ENCODE results near the gene KLK8.
"Not testable (repeated sequence)": the region's sequence is repeated elsewhere in the genome, so short reads cannot be mapped to it uniquely, and the experiment has no call there.

KLK8 gene

DNA sequence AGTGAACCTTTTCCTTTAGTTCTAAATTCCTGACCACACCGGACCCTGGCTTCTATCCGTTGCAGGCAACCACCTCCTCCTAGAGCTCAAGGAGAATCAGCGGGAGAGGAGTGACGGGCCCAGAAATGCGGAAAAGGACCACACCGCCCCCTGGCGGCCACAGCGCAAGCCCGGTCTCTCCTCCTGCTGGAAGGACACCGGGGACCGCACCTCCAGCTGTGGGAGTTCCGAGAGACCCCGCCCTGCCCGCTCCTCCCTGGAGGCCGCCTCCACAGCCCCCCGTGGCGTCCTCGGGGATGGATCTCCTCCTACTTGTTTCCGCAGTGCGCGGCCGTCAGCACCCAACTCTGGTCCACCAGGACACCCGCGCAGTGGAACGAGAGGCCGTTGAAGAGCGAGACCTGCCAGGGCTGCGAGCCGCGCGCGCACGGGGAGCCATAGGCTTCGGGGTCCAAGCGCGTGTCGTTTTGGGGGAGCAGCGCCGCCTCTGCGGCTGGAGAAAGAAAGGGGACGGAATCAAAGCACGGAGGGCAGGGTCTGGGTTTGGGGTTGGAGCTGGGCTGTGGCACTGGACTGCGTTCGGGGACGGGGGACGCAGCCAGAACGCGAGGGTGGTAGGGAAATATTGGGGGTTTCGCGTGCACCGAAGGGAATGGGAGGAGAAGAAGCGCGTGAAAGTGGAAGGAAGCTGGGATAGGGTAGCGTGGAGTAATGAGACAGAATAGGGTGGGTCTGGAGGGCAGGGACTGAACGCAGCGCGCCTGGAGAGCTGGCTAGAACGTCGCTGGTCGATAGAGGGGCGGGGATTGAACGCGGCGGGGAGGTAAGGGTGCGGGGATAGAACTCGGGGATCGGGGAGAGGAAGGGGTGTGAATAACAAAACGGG is 15.6 kb upstream of the KLK8 start:
- DNase-seq: peak; percentile 80

DNA sequence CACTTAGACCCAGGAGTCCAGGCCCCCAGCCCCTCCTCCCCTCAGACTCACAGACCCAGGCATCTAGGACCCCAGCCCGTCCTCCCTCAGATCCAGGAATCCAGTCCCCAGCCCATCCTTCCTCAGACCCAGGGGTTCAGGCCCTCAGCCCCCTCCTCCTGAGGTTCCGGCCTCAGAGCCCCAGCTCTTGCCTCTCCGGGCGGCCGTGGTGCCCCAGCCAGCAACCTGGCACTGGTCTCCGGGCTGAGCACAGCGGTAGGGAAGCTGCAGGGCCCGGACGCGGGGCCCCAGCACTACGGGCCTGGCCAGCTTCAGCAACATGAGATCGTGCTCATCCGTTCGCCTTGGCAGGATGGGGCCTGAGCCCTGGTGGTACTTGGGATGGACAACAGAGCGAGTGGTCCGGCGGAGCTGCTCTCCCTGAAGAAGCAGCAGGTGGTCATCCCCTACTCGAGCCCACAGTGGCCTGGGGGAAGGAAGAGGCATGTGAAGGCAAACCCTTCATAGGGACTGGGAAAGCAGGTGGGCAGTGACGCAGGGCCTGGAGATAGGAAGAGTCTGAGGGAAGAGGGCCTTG is 14.4 kb upstream of the KLK8 start:
- DNase-seq: no peak

DNA sequence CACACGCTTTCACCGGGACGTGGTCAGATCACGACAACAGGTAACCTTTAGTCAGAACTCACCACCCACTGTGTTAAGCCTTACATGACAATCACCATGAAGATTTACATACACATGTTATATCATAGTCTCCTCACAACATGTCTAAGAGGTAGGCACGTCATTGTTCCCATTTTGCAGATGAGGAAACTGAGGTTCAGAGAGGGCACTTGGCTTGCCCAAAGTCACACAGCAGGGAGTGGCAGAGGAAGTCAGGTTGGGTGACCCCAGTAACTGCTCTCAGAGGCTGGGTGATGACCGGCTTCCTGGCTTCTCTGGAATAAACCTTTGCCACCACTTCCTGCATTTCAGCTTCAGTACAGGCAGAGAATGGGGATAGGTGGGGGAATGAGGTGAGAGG is 12.8 kb upstream of the KLK8 start:
- DNase-seq: no peak

DNA sequence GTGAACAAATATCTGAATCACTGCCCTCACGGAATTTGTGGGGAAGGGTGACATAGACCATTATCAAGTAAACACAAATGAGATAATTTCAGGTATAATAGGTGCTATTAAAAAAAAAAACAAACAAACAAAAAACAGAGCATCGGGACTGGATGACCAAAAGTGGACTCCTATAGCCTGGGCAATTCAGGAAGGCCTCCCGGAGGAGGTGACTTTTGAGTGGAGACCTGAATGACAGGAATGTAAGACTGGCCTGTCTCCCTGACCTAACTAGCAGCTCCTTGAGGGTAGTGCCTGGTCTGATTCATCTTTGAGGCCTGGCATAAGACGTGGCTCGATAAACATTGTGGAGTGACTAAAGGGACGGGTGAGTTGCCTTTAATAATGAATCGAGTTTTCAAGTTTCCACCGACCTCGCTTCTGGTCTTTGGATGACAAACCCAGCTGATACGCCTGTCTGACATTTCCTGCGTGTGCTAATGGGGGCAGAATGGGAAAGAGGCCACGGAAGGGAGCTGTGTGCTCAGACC is 11.3 kb upstream of the KLK8 start:
- no peak for DNase-seq

DNA sequence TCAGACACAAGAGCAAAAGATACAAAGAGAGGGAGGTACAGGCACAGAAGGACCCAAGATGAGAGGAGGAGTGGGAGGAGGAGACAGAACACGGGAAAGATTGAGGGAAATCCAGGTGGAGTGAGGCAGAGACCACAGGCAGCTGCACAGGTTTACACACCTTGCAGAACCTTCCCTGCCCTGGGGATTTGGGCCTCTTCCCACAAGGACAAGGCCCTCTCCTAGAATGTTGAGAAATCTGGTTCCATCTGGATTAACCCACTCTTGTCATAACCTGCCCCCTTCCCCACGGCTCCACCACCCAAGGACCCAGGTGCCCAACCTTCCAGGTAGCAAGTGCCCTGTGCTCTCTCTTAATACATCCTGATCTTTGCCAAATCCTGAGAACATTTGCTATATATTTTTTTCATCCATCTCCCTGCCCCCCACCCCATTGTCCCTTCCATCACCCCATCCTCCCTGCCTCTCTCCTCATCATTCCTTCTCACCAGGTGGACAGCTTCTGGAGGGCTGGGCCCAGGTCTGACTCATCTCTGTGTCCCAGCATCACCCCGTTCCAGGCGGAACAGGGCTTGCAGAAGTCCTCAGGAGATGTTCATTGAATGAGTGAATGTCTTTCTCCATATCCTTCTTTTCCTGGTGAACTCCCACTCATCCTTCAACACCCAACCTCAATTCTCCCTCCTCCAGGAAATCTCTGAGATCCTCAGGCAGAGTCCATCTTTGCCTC is 8.8 kb upstream of the KLK8 start:
- DNase-seq: no peak

DNA sequence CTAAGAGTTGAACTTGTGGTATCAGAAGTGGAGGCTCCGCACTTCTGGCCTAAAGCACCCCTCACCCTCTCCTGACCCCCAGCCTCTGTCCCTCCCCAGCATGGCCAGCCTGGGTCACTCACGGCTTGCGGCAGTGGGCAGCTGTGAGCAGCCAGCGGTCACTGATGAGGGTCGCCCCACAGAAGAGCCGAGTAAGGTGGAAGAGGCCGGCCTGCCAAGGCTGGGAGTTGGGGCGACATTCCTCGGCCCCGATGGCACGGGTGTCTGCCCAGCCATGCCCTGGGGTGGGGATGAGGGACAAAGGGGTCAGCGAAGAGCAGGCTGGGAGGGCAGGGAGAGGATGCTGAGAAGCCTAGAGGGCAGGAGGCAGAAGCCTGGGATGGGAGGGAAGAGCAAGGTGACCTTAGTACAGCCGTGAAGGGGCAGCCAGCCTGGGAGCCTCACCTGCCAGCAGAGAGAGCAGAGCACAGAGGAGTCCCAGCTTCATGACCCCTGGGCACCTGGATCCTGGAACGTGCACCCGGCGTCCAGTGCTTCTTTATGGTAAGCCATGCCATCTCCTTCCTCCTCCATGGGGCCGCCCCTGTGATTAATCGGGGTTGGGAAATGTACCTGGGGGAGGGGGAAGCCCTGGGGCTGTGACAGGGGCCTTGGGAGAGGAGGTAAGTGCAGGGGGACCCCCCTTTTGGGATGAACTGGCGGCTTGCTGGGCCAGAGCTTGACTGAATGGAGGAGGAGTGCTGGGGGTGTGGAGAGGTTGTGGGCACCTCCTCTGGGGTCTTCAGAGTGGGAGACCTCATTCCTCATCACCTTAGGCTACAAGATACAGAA is 7.9 kb upstream of the KLK8 start:
- no peak for DNase-seq

DNA sequence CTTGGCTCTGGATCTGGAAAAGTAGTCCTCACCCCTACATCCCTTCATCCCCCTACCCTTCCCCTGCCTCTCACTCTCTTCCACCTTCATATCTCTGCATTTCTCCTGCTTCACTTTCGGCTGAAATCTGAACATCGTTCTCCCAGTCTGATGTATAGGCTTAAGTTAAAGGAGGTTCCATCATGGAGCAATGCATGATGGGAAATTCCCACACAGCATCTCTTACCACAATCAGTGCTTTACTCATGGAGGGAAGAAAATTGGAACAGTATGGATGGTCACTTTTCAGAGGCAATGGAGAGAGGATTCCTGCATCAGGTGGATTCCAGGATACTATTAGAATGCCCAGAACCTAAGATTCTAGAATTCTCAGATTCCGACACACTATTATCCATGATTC is 6.1 kb upstream of the KLK8 start:
- no peak for DNase-seq

DNA sequence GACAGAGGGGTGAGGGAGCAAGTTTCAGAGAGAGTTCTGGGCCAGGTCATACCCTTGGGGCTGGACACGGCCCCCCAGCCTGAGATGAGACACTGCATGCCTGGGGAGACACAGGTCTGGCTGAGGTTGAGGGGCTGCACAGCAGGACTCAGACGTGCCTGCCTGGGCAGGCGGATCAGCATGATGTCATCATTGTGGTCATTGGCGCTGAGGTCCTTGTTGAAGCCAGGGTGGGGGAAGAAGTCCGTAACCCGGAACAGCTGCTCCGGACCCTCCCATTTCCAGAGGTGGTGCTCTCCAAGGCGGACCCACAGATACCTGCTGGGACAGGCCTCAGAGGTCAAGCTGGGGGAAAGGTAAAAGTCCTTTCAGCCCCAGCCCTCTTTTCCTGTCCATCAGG is 5.0 kb upstream of the KLK8 start:
- no peak for DNase-seq

DNA sequence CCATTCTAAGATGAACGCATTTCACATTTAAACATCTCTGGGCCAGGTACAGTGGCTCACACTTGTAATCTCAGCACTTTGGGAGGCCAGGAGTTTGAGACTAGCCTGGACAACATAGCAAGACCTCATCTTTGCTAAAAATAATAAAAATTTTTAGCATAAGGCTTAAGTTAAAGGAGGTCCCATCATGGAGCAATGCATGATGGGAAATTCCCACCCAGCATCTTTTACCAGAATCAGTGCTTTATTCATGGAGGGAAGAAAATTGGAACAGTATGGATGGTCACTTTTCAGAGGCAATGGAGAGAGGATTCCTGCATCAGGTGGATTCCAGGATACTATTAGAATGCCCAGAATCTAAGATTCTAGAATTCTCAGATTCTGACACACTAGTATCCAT is 3.8 kb upstream of the KLK8 start:
- DNase-seq: no peak

DNA sequence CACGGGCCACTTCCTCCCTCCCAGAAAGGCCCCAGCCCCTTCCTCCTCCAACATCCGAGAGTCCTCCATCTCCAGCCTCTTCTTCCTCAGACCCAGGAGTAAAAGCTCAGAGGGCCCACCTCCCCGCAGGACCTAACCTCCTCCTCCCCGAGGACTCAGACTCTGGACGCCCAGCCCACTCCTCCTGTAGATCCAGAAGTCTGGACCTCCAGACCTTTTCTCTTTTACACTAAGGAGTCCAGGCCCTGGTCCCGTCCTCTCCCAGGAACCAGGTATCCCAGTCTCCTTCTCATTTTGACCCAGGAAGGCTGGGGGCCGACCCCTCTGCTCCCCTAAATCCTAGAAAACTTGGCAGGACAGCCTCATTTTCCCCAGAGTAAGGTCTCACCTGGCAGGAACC is 1.9 kb upstream of the KLK8 start:
- no peak for DNase-seq

DNA sequence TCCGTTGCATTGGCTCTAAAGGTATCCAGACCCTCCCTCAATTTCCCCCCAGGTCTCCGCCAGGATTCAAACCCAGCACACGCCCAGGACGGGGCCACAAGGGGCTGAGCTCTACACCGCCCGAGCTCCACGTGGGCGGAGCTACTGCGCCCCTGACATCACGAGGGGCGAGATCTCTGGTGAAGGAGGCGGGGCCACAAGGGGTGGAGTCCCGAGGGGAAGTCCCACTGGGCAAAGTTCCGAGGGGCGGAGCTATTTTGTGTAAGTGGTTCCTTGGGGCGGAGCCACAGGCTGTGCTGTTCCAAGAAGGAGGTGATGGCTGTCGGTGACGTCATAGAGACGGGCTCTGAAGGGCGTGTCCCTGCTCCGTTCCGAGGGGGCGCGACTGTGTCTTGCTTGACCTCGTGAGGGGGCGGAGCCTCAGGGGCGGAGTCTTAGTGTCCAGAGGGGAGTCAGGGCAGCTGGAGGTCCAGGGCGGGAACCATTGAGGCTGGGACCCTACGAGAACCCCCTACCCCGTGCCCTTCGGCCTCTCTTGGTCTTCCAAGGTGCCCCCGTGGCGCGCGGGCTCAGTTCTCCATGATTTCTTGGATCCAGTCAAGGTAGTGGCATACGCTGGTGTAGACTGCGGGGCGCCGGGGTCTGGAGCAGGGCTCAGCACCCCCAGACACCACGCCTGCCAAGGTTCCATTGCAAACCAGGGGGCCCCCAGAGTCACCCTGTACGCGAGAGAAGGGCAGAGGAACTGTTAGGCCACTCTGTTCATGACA is 1.3 kb upstream of the KLK8 start:
- no peak for DNase-seq

DNA sequence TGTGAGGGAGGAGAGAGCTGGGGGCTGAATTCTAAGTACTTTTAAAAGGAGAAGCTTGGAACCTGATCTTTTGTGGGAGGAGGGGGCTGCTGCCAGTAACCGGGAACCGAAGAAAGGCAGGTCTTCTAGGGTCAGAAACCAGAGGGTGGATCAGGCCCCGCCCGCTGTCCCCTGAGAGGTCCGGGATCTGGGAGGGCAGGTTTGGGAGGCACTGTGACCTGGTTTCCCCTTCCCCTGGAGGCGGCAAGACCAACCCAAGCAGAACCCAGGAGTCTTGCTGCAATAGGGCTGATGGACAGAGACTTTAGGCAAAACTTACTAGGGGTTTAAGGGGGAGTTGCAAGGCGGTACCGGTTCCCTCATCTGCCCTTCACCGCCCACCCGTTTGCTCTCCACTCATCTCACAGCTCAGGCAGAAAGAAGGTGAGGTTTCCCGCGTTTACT is 707 bp upstream of the KLK8 start:
- DNase-seq: no peak

DNA sequence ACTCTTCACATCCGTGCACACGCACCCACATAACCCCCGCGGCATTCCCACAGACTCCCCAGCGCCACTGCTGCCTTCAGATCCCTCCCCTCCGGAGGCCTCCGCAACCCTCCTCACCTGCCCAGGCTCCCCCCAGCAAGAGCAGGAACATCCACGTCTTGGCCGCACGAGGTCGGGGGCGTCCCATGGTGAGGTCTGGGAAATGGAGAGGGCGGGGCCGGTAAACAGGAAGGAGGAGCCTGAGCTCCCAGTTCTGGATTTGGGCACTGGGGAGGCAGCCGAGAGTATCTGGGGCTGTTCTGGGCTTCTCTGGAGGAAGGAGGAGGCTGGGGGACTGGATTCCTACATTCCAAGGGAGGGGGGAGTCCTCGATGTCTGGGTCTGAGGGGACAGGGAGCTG is 423 bp downstream of the KLK8 start:
- DNase-seq: no peak

DNA sequence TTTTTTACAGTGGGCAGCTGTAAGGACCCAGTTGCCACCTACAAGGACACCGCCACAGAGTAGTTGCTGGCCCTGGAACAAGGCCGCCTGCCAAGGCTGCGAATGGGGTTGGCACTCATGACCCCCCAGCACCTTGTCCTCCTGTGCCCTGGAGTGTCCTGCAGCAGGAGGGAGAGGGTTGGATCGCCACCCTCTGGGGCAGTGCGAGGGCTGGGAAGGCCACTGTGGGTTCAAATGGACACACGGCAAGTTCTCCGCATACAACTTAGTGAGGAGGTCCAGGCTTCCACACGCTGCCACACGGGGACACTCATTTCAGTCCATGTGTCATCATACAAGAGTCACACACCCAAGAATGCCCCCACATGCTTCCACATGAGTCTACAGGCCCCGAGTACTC is 978 bp downstream of the KLK8 start:
- no peak for DNase-seq

DNA sequence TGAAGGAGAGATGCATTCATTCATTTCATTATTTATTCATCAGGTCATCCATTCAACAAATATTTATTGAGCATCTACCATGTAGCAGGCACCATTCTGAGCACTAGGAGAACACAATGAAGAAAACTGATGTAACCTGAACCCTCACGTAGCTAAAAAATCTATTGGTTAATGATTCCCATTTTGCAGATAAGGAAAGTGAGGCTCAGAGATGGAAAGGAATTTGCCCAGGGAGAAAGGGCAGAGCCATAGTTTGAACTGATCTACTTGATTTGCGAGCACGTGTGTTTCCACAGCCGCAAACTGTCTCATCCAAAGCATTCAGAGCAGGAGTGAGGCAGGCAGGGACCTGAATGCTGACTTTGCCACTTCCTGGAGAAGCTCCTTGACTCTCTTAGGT is 2.7 kb downstream of the KLK8 start:
- DNase-seq: no peak

DNA sequence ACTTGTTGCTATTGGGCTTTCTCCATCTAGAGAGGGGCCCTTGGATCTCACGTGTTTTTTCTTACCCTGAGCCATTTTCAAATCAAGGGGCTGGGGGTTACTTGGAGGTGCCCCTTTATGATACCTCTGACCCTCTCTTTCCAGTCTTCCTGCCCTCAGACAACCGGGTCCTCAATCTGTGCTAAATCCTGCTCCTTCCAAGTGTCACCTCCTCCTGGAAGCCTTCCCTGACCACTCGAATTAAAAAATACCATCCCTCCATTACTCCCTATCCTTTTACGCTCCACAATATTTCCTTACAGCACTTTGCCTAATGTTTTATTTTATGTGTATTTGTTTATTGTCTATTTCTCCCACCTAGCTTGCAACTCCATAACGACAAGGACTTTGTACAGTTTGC is 3.3 kb downstream of the KLK8 start:
- no peak for DNase-seq

DNA sequence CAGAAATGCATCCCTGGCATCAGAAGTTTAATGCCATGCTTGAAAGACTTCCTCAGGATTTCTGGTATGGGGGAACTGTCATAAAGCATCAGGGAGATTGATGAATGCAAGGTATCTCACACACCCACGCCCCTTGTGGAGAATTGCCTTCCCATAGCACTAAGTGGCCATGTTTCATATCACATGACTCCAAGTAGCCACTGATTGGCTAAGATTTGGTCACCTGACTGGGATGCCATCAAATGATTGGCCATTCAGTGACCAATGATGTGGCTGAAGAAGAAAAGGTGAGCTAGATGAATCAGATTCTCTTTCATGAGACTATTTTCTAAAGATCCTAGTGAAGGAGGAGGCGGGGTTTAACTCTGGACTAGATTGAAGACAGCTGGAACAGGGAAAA is 7.3 kb downstream of the KLK8 start:
- no peak for DNase-seq

DNA sequence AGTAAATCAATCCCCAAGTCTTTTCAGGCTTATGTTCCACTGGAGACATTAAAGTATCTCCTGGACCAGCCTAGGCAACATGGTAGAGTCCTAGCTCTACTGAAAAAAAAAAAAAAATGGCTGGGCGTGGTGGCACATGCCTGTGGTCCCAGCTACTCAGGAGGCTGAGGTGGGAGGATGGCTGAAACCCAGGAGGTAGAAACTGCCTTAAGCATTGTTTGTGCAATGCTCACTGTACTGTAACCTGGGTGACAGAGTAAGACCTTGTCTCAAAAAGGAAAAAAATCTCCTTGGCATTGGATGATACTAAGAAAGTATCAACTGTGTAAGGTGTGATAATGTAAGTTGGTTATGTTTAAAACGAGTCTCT is 8.8 kb downstream of the KLK8 start:
- DNase-seq: no peak

DNA sequence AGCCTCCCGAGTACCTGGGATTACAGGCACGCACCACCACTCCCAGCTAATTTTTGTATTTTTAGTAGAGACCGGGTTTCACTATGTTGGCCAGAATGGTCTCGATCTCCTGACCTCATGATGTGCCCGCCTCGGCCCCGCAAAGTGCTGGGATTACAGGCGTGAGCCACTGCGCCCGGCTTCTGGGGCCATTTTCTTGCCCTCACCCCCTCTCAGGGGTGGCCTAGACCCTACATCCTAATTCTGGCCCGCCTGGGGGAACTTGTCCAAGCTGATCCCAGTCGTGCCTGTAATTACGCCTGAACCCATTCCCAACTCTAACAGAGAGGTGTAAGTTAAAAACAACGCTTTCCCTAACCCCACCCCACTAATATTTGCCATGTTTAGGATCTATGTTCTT is 17.0 kb downstream of the KLK8 start:
- not testable (repeated sequence) for DNase-seq

DNA sequence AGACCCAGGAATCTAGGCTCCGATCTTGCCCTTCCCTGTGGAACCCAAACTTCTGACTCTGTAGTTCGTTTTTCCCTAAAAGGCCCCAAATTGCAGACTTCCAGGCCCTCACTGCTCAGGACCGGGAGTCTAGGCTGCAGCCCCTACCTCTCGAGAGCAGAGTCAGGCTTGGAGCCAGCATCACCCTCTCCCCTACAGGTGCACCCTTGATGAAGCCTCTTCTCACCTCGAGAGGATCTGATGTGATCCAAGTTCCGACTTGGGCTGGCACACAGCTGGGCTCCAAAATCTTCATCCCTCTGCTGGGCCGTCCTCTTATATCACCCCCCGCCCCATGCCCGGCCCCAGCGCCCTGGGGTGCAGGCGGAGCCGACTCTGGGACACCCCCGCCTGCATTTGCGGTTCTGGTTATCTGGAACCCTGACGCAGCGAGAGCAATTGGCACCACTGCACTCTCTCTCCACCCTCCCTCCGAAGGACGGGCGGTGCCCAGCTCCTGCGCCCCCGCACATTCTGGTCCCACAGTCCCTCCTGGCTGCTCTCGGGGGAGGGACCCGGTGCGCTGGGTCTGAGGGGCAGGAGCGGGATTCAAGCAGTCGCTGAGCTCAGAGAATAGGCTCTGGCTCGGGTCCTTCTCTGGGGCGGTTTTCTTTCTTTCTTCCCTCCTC is 17.6 kb downstream of the KLK8 start, which contains the start of gene KLK7:
TSS of gene KLK7 (minus strand) at position 293 of the 668 bp plus-strand sequence. CDS start 1,518 bp downstream, outside the sequence.
- no peak for DNase-seq

DNA sequence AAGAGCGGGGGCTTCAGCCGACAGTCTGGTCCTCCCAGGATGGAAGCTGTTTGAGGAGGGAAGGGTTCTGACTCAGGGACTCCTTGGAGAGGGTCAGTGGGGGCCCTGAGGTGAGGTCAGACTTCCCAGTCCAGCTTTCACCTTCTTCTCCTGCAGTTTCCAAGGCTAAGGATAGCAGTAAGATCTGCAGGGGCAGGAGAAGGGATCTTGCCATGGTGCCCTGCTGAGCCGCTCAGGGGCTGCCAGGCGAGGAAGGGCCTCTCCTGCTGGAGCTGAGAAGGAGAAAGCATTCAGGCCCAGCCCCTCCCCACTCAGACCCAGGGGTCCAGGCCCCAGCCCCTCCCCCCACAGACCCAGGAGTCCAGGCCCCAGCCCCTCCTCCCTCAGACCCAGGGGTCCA is 19.2 kb downstream of the KLK8 start:
- no peak for DNase-seq

Measured in retina (tissue), 1 donor.